Measurements from ENCODE around the gene FOXR1. TPM values are rescaled to one million over a fixed set of nuclear protein-coding genes. Genes with fewer than 3 reads are reported as not detected.

Gene FOXR1, protein sequence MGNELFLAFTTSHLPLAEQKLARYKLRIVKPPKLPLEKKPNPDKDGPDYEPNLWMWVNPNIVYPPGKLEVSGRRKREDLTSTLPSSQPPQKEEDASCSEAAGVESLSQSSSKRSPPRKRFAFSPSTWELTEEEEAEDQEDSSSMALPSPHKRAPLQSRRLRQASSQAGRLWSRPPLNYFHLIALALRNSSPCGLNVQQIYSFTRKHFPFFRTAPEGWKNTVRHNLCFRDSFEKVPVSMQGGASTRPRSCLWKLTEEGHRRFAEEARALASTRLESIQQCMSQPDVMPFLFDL
- total RNA-seq = not detected in 2 replicates

- Histone ChIP-seq H3K27ac (ENCODE audit: low read depth, low read length) (no peak within 1 kb of the TSS), H3K79me2 (ENCODE audit: insufficient read depth, low read length) (no peaks in the 10 kb centered on the region), H4K20me1 (ENCODE audit: insufficient read depth, low read length) (no peaks in the 10 kb centered on the region), H3K27me3 (ENCODE audit: insufficient read depth, low read length) (peaks cover 19% of the 10 kb centered on the region), H3K9me3 (ENCODE audit: low read depth, low read length) (no peaks in the 10 kb centered on the region), H3K4me3 (ENCODE audit: insufficient read depth, low read length) (no peak within 1 kb of the TSS), H3K36me3 (ENCODE audit: insufficient read depth, low read length) (no peaks in the 10 kb centered on the region), H2AFZ (ENCODE audit: low read length) (no peak within 1 kb of the TSS), H3K4me2 (ENCODE audit: insufficient read depth, low read length) (no peak within 1 kb of the TSS), H3K4me1 (ENCODE audit: insufficient read depth, low read length) (no peaks in the 10 kb centered on the region)
- DNase-seq (ENCODE audit: insufficient read length, low spot score, missing footprints) = peak; percentile 37
- TF ChIP-seq, protein P1, sequence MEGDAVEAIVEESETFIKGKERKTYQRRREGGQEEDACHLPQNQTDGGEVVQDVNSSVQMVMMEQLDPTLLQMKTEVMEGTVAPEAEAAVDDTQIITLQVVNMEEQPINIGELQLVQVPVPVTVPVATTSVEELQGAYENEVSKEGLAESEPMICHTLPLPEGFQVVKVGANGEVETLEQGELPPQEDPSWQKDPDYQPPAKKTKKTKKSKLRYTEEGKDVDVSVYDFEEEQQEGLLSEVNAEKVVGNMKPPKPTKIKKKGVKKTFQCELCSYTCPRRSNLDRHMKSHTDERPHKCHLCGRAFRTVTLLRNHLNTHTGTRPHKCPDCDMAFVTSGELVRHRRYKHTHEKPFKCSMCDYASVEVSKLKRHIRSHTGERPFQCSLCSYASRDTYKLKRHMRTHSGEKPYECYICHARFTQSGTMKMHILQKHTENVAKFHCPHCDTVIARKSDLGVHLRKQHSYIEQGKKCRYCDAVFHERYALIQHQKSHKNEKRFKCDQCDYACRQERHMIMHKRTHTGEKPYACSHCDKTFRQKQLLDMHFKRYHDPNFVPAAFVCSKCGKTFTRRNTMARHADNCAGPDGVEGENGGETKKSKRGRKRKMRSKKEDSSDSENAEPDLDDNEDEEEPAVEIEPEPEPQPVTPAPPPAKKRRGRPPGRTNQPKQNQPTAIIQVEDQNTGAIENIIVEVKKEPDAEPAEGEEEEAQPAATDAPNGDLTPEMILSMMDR (IDR thresholded peaks at IDR 0.05; ENCODE audit: extremely low read depth, low read depth, low read length) = no peak
These were observed at the start of gene FOXR1 for GRCh38 chr11:118971646-118972045. TSS of gene FOXR1 (plus strand) at chr11:118971761. CDS start at chr11:118971932, 171 bp downstream.

DNA sequence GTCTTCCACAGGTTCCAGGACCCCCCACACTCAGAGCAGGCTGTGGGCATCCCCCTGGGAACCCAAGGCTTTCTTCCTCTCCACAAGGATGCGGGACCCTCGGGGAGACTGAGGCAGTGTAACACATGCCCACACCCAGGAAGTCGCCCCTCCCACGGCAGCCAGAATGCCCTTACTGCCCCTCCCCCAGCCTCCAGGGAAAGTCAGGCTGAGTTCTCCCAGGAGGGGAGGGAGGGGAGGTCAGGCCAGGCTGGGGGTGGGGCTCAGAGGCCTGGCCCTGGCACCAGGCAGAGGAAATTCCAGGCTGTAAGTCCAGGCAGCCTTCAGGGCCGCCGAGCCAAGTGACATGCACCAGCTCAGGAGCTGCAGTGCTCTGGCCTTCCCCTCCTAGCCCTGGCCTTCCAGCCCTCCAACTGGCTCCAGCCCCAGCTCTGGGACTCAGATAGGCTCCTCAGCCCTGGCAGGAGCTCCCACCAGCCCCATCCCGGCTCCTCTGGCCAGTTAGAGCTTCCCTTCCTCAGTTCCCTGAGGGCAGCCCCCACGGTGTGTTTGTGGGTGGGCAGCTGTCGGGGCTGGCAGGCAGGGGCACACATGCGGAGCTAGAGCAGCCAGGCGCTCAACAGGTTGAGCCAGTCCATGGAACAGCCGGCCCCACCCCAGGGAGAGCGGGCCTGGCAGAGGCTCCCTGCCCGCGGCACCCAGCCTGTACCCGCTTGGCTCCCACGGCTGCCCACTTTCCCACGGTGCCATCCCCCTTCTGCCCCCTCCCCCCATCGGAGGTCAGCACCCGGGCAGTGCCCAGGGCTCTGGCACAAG is 49.4 kb upstream of the FOXR1 start:
- no peaks in the 10 kb centered on the region for H3K27me3 ChIP-seq (ENCODE audit: insufficient read depth, low read length)
- peaks cover 56% of the 10 kb centered on the region for H4K20me1 ChIP-seq (ENCODE audit: insufficient read depth, low read length)
- H3K4me2 ChIP-seq (ENCODE audit: insufficient read depth, low read length) = peak overlapping the region; percentile 97
- TF ChIP-seq, protein P1 (IDR thresholded peaks at IDR 0.05; ENCODE audit: extremely low read depth, low read depth, low read length) = no peak
- no peak overlapping the region for H2AFZ ChIP-seq (ENCODE audit: low read length)
- peaks cover 71% of the 10 kb centered on the region for H3K4me1 ChIP-seq (ENCODE audit: insufficient read depth, low read length)
- peak overlapping the region; percentile 92 for H3K27ac ChIP-seq (ENCODE audit: low read depth, low read length)
- peak overlapping the region; percentile 99 for H3K4me3 ChIP-seq (ENCODE audit: insufficient read depth, low read length)
- H3K9me3 ChIP-seq (ENCODE audit: low read depth, low read length) = no peaks in the 10 kb centered on the region
- DNase-seq (ENCODE audit: insufficient read length, low spot score, missing footprints) = peak; percentile 96
- no peaks in the 10 kb centered on the region for H3K36me3 ChIP-seq (ENCODE audit: insufficient read depth, low read length)
- peaks cover 77% of the 10 kb centered on the region for H3K79me2 ChIP-seq (ENCODE audit: insufficient read depth, low read length)

DNA sequence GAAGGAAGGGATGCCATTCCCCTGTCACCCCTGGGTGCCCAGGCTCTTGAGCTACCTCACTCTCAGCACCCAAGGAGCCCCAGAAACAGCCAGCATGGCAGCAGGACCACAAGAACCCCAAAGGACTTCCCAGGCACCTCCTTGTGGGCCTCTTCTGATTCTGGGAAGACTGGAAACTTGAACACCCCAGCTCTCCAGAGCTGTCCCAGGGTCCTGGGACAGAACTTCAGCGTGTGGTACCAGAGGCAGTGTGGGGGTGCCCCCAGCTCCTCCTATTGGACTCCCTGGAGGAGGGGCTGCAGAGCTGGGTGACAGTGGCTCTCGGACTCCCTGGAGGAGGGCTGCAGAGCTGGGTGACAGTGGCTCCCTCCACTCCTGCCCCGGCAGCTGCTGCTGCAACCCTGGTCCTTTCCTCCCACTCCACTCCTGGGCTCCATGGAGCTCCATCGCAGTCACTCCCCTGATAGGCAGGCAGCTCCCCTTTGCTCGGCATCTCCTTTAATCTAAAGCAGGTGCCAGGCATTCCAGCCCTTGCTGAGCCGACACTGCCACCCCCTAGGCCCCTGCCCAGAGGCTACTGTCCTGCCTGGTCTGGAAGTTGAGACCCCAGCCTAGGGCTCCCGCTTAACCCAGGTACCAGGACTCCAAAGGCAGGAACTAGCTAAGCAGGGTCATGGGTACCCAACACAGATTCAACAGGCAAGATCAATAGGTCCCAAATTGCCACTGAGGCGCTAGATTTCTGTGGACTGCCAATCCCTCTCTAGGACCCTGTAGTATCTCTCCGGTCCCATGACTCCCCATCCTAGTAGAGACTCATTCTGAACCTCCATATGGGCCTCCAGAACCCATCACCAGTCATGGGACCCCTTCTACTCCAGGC is 48.6 kb upstream of the FOXR1 start:
- H3K4me2 ChIP-seq (ENCODE audit: insufficient read depth, low read length) = peak overlapping the region; percentile 97
- DNase-seq (ENCODE audit: insufficient read length, low spot score, missing footprints) = peak; percentile 57
- H3K27ac ChIP-seq (ENCODE audit: low read depth, low read length) = peak overlapping the region; percentile 92
- H2AFZ ChIP-seq (ENCODE audit: low read length) = no peak overlapping the region
- peaks cover 68% of the 10 kb centered on the region for H3K4me1 ChIP-seq (ENCODE audit: insufficient read depth, low read length)
- H3K9me3 ChIP-seq (ENCODE audit: low read depth, low read length) = no peaks in the 10 kb centered on the region
- no peaks in the 10 kb centered on the region for H3K36me3 ChIP-seq (ENCODE audit: insufficient read depth, low read length)
- H3K79me2 ChIP-seq (ENCODE audit: insufficient read depth, low read length) = peaks cover 71% of the 10 kb centered on the region
- no peaks in the 10 kb centered on the region for H3K27me3 ChIP-seq (ENCODE audit: insufficient read depth, low read length)
- H3K4me3 ChIP-seq (ENCODE audit: insufficient read depth, low read length) = peak overlapping the region; percentile 99
- H4K20me1 ChIP-seq (ENCODE audit: insufficient read depth, low read length) = peaks cover 52% of the 10 kb centered on the region
- TF ChIP-seq, protein P1 (IDR thresholded peaks at IDR 0.05; ENCODE audit: extremely low read depth, low read depth, low read length) = no peak

Measured in osteoblast (primary cell).